Lower leg skin (tissue), 4 donors: Measurements from ENCODE around the gene ENPP3. TPM values are rescaled to one million over a fixed set of nuclear protein-coding genes. Genes with fewer than 3 reads are reported as not detected.

Source experiments
- DNase-seq, 2 donors: peaks; one replicate each; pipeline ENCODE4 v3.0.0-alpha.2; 2019; ENCODE audit warnings: low spot score in 2 of 2
- H3K4me3 ChIP-seq: fragments of 200-600 bp; sonication (generic); 2 replicates; pipeline ENCODE4 v1.5.1; 2017; ENCODE audit warnings: mild to moderate bottlenecking, low read depth; ENCODE audit not compliant: poor library complexity, severe bottlenecking
- POLR2A ChIP-seq, 2 donors: fragments of 450-650 bp; IDR thresholded peaks; one replicate each; pipeline ENCODE4 v1.6.1; 2016 to 2017; ENCODE audit warnings: antibody characterized with exemption in 2 of 2, mild to moderate bottlenecking in 1 of 2, moderate library complexity in 1 of 2
- WGBS, 2 donors: methylation state at CpG; one replicate each; pipeline ENCODE4 v1.1.5; 2018; 5-methylcytosine and 5-hydroxymethylcytosine counted together
- intact Hi-C: fragments of 100-400 bp; cut with DNase I; formaldehyde crosslinking; loops from one replicate; pipeline ENCODE4 v1.15.0; 2023; ENCODE audit warnings: low total_unique reads
- total RNA-seq, 4 donors: library from RNA; depleted of rRNA; stranded (reverse); fragments of >200 nt; gene quantifications; one replicate each; pipeline ENCODE4 v1.1.0, GENCODE V29; 2016
- TF ChIP-seq, protein P1 (sequence below), 3 donors: fragments of 450-650 bp; IDR thresholded peaks; one replicate each; pipeline ENCODE4 v1.5.1; 2016; ENCODE audit warnings: antibody characterized with exemption in 3 of 3, mild to moderate bottlenecking in 3 of 3, moderate library complexity in 2 of 3

ENPP3 gene
- total RNA-seq, 4 donors from 2014 or later, result 0.11 to 1.2 (median 0.76) TPM; not detected in 1

DNA sequence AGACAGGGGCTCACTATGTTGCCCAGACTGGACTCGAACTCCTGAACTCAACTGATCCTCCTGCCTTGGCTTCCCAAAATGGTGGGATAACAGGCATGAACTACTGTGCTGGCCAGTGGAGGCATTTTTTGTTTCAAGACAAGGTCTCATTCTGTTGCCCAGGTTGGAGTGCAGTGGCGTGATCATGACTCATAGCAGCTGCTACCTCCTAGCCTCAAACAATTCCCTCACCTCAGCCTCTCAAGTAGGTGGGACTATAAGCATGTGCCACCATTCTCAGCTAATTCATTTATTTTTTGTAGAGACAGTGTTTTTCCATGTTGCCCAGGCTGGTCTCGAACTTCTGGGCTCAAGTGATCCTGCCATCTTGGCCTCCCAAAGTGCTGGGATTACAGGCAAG, 17.2 kb downstream of the ENPP3 start:
- no peak for DNase-seq
- WGBS, 2 donors, result 94 to 95% methylated on average over 3 of the region's 3 CpGs
- TF ChIP-seq, protein P1, sequence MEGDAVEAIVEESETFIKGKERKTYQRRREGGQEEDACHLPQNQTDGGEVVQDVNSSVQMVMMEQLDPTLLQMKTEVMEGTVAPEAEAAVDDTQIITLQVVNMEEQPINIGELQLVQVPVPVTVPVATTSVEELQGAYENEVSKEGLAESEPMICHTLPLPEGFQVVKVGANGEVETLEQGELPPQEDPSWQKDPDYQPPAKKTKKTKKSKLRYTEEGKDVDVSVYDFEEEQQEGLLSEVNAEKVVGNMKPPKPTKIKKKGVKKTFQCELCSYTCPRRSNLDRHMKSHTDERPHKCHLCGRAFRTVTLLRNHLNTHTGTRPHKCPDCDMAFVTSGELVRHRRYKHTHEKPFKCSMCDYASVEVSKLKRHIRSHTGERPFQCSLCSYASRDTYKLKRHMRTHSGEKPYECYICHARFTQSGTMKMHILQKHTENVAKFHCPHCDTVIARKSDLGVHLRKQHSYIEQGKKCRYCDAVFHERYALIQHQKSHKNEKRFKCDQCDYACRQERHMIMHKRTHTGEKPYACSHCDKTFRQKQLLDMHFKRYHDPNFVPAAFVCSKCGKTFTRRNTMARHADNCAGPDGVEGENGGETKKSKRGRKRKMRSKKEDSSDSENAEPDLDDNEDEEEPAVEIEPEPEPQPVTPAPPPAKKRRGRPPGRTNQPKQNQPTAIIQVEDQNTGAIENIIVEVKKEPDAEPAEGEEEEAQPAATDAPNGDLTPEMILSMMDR (IDR thresholded peaks at IDR 0.05), result no peak
- no peak for TF ChIP-seq POLR2A (IDR thresholded peaks at IDR 0.05)
- H3K4me3 ChIP-seq, result no peak overlapping the region
- intact Hi-C loops, result no loop called here

DNA sequence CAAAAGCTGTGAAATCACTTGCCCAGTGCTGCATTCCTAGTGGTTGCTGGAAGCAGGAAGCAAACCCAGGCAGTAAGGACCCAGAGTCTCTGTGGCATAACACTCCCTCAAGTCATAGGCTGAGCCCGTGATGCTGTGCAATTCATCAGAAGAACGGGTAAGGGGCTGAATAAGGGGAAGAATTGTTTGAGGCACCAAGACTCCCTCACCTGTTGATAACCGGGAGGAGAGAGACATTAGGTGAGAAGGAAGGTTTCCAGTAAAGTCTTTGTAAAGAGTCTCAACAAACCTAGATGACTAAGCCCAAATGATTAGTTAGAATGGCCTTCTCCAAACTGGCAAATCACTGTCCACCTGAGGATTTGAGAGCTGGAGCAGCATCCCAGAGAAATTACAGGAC, 18.3 kb downstream of the ENPP3 start:
- intact Hi-C loops, result no loop called here
- no peak for TF ChIP-seq POLR2A (IDR thresholded peaks at IDR 0.05)
- TF ChIP-seq, protein P1 (IDR thresholded peaks at IDR 0.05), result no peak
- H3K4me3 ChIP-seq, result no peak overlapping the region
- DNase-seq, result no peak
- 93 to 96% methylated on average over 3 of the region's 3 CpGs for WGBS, 2 donors

DNA sequence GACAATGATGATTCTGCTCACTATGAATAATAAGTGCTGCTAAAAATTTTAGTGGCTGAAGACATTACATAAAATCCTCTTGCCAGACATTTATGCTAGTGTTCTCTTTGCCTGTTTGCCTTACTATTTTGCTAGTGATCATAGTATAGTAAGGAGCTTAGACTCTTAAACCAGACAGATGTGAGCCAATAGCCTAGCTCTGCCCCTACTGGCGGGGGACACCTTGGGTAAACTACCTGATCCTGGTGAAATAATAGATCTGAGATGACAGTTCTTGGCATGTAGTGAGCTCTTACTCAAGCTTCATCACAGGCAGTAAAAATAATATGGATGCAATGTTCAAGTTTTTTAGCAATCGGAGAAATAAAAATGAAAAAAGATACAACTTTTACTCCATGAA, 18.8 kb downstream of the ENPP3 start:
- intact Hi-C loops, result no loop called here
- DNase-seq, result no peak
- 96 to 98% methylated on average over 2 of the region's 2 CpGs for WGBS, 2 donors
- TF ChIP-seq, protein P1 (IDR thresholded peaks at IDR 0.05), result no peak
- TF ChIP-seq POLR2A (IDR thresholded peaks at IDR 0.05), result no peak
- no peak overlapping the region for H3K4me3 ChIP-seq

DNA sequence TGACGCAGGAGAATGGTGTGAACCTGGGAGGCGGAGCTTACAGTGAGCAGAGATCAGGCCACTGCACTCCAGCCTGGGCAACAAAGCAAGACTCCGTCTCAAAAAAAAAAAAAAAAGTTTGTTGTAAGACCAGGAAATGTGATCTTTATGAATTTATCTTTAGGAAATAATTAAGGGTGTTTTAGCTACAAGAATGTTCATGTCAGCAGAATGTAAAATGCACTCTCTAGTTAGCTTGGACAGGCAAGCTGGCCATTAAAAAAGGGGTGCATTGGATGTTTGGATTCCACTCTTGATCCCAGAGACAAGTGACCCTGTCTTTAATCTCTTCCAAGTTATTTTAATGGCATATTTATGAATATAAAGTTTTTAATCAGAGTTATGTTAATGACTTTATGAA, 19.6 kb downstream of the ENPP3 start:
- no peak for DNase-seq
- intact Hi-C loops, result no loop called here
- TF ChIP-seq POLR2A (IDR thresholded peaks at IDR 0.05), result no peak
- TF ChIP-seq, protein P1 (IDR thresholded peaks at IDR 0.05), result no peak
- no peak overlapping the region for H3K4me3 ChIP-seq
- WGBS, 2 donors, result 91 to 93% methylated on average over 3 of the region's 3 CpGs

DNA sequence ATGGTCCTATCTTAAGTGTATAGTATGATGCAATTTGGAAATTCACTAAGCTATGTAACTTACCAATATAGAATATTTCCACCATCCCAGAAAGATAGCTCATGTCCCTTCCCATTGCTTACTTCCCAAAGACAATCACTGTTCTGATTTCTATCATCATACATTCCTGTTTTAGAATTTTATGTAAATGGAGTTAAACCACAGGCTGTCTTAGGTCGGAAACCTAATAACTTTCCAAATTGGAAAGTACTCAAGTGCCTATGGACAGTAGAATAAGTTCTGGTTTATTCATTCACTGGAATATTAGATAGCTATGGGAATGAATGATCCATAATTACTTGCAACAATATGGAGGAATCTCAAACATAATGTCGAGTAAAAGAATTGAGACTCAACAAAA, 20.1 kb downstream of the ENPP3 start:
- TF ChIP-seq POLR2A (IDR thresholded peaks at IDR 0.05), result no peak
- TF ChIP-seq, protein P1 (IDR thresholded peaks at IDR 0.05), result no peak
- no peak for DNase-seq
- 85 to 87% methylated on average over 2 of the region's 2 CpGs for WGBS, 2 donors
- intact Hi-C loops, result no loop called here
- H3K4me3 ChIP-seq, result no peak overlapping the region

DNA sequence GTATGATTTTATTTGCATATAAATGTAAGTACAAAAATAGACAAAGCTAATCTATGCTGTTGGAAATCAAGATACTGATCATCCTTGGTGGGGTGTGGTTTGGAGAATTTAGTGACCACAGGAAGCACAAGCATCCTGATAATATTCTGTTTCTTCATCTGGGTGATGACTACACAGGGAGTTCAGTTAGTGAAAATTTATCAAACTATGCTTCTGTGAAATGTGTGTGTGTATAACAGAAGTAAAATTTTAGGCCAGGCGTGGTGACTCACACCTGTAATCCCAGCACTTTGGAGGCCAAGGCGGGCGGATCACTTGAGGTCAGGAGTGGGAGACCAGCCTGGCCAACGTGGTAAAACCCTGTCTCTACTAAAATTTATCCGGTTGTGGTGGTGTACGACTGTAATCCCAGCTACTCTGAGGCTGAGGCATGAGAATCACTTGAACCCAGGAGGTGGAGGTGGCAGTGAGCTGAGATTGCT, 20.6 kb downstream of the ENPP3 start:
- intact Hi-C loops, result no loop called here
- TF ChIP-seq, protein P1 (IDR thresholded peaks at IDR 0.05), result no peak
- TF ChIP-seq POLR2A (IDR thresholded peaks at IDR 0.05), result no peak
- WGBS, 2 donors, result 87% methylated on average over 6 of the region's 6 CpGs
- no peak for DNase-seq
- H3K4me3 ChIP-seq, result no peak overlapping the region
